ENCODE measurements around the gene RECK.

The RECK gene

GRCh38 chr9:36101916-36102741 is 65.4 kb downstream of the RECK start:
- Histone ChIP-seq H3K9me3 (ENCODE audit: control insufficient read depth, low read depth, low read length) (no peaks in the 10 kb centered on the region), H3K4me3 (ENCODE audit: low read length) (no peak overlapping the region), H3K36me3 (ENCODE audit: control insufficient read depth, low read depth, low read length) (no peaks in the 10 kb centered on the region), H3K4me1 (ENCODE audit: control insufficient read depth, low read depth, low read length) (peaks cover 7% of the 10 kb centered on the region), H3K27ac (ENCODE audit: low read length) (no peak overlapping the region), H3K9ac (ENCODE audit: low read length) (no peak overlapping the region), H3K27me3 (ENCODE audit: control insufficient read depth, insufficient read depth, low read length) (no peaks in the 10 kb centered on the region)

GRCh38 chr9:36102742-36103495 is 66.2 kb downstream of the RECK start:
- Histone ChIP-seq H3K4me3 (ENCODE audit: low read length) (no peak overlapping the region), H3K9me3 (ENCODE audit: control insufficient read depth, low read depth, low read length) (no peaks in the 10 kb centered on the region), H3K36me3 (ENCODE audit: control insufficient read depth, low read depth, low read length) (no peaks in the 10 kb centered on the region), H3K9ac (ENCODE audit: low read length) (no peak overlapping the region), H3K4me1 (ENCODE audit: control insufficient read depth, low read depth, low read length) (peaks cover 7% of the 10 kb centered on the region), H3K27me3 (ENCODE audit: control insufficient read depth, insufficient read depth, low read length) (no peaks in the 10 kb centered on the region), H3K27ac (ENCODE audit: low read length) (no peak overlapping the region)

- Histone ChIP-seq H3K9me3 (ENCODE audit: control insufficient read depth, low read depth, low read length) (no peaks in the 10 kb centered on the region), H3K27me3 (ENCODE audit: control insufficient read depth, insufficient read depth, low read length) (no peaks in the 10 kb centered on the region), H3K36me3 (ENCODE audit: control insufficient read depth, low read depth, low read length) (peaks cover 3% of the 10 kb centered on the region), H3K4me3 (ENCODE audit: low read length) (no peak overlapping the region), H3K4me1 (ENCODE audit: control insufficient read depth, low read depth, low read length) (no peaks in the 10 kb centered on the region), H3K9ac (ENCODE audit: low read length) (no peak overlapping the region), H3K27ac (ENCODE audit: low read length) (no peak overlapping the region)
Measured at GRCh38 chr9:36109071-36109470, 72.4 kb downstream of the RECK start.

GRCh38 chr9:36110434-36110833 is 73.7 kb downstream of the RECK start:
- no peak overlapping the region for H3K4me3 ChIP-seq (ENCODE audit: low read length)
- peaks cover 3% of the 10 kb centered on the region for H3K36me3 ChIP-seq (ENCODE audit: control insufficient read depth, low read depth, low read length)
- no peak overlapping the region for H3K9ac ChIP-seq (ENCODE audit: low read length)
- no peaks in the 10 kb centered on the region for H3K4me1 ChIP-seq (ENCODE audit: control insufficient read depth, low read depth, low read length)
- no peaks in the 10 kb centered on the region for H3K9me3 ChIP-seq (ENCODE audit: control insufficient read depth, low read depth, low read length)
- H3K27me3 ChIP-seq (ENCODE audit: control insufficient read depth, insufficient read depth, low read length): no peaks in the 10 kb centered on the region
- no peak overlapping the region for H3K27ac ChIP-seq (ENCODE audit: low read length)

GRCh38 chr9:36112516-36112915 is 75.8 kb downstream of the RECK start:
- Histone ChIP-seq H3K27me3 (ENCODE audit: control insufficient read depth, insufficient read depth, low read length) (no peaks in the 10 kb centered on the region), H3K4me3 (ENCODE audit: low read length) (no peak overlapping the region), H3K9me3 (ENCODE audit: control insufficient read depth, low read depth, low read length) (no peaks in the 10 kb centered on the region), H3K4me1 (ENCODE audit: control insufficient read depth, low read depth, low read length) (no peaks in the 10 kb centered on the region), H3K27ac (ENCODE audit: low read length) (no peak overlapping the region), H3K36me3 (ENCODE audit: control insufficient read depth, low read depth, low read length) (peaks cover 3% of the 10 kb centered on the region), H3K9ac (ENCODE audit: low read length) (no peak overlapping the region)

- Histone ChIP-seq H3K36me3 (ENCODE audit: control insufficient read depth, low read depth, low read length) (peaks cover 3% of the 10 kb centered on the region), H3K4me3 (ENCODE audit: low read length) (no peak overlapping the region), H3K4me1 (ENCODE audit: control insufficient read depth, low read depth, low read length) (no peaks in the 10 kb centered on the region), H3K9me3 (ENCODE audit: control insufficient read depth, low read depth, low read length) (no peaks in the 10 kb centered on the region), H3K9ac (ENCODE audit: low read length) (no peak overlapping the region), H3K27ac (ENCODE audit: low read length) (no peak overlapping the region), H3K27me3 (ENCODE audit: control insufficient read depth, insufficient read depth, low read length) (no peaks in the 10 kb centered on the region)
Measured at GRCh38 chr9:36113999-36114398, 77.3 kb downstream of the RECK start.

GRCh38 chr9:36116593-36116992 is 79.9 kb downstream of the RECK start:
- H3K27me3 ChIP-seq (ENCODE audit: control insufficient read depth, insufficient read depth, low read length): no peaks in the 10 kb centered on the region
- no peaks in the 10 kb centered on the region for H3K4me1 ChIP-seq (ENCODE audit: control insufficient read depth, low read depth, low read length)
- H3K9me3 ChIP-seq (ENCODE audit: control insufficient read depth, low read depth, low read length): no peaks in the 10 kb centered on the region
- H3K36me3 ChIP-seq (ENCODE audit: control insufficient read depth, low read depth, low read length): peaks cover 3% of the 10 kb centered on the region
- no peak overlapping the region for H3K9ac ChIP-seq (ENCODE audit: low read length)
- H3K4me3 ChIP-seq (ENCODE audit: low read length): no peak overlapping the region
- H3K27ac ChIP-seq (ENCODE audit: low read length): no peak overlapping the region

GRCh38 chr9:36118201-36118600 is 81.5 kb downstream of the RECK start:
- Histone ChIP-seq H3K4me1 (ENCODE audit: control insufficient read depth, low read depth, low read length) (no peaks in the 10 kb centered on the region), H3K4me3 (ENCODE audit: low read length) (no peak overlapping the region), H3K36me3 (ENCODE audit: control insufficient read depth, low read depth, low read length) (peaks cover 3% of the 10 kb centered on the region), H3K27me3 (ENCODE audit: control insufficient read depth, insufficient read depth, low read length) (no peaks in the 10 kb centered on the region), H3K27ac (ENCODE audit: low read length) (no peak overlapping the region), H3K9ac (ENCODE audit: low read length) (no peak overlapping the region), H3K9me3 (ENCODE audit: control insufficient read depth, low read depth, low read length) (no peaks in the 10 kb centered on the region)

GRCh38 chr9:36118706-36119105 is 82.0 kb downstream of the RECK start:
- Histone ChIP-seq H3K36me3 (ENCODE audit: control insufficient read depth, low read depth, low read length) (peaks cover 3% of the 10 kb centered on the region), H3K4me3 (ENCODE audit: low read length) (no peak overlapping the region), H3K9ac (ENCODE audit: low read length) (no peak overlapping the region), H3K27ac (ENCODE audit: low read length) (no peak overlapping the region), H3K27me3 (ENCODE audit: control insufficient read depth, insufficient read depth, low read length) (no peaks in the 10 kb centered on the region), H3K4me1 (ENCODE audit: control insufficient read depth, low read depth, low read length) (no peaks in the 10 kb centered on the region), H3K9me3 (ENCODE audit: control insufficient read depth, low read depth, low read length) (no peaks in the 10 kb centered on the region)

GRCh38 chr9:36119476-36119875 is 82.8 kb downstream of the RECK start:
- H3K36me3 ChIP-seq (ENCODE audit: control insufficient read depth, low read depth, low read length): peaks cover 3% of the 10 kb centered on the region
- no peak overlapping the region for H3K4me3 ChIP-seq (ENCODE audit: low read length)

GRCh38 chr9:36120705-36121104 is 84.0 kb downstream of the RECK start:
- H3K9ac ChIP-seq (ENCODE audit: low read length): no peak overlapping the region
- no peaks in the 10 kb centered on the region for H3K4me1 ChIP-seq (ENCODE audit: control insufficient read depth, low read depth, low read length)
- no peak overlapping the region for H3K27ac ChIP-seq (ENCODE audit: low read length)
- H3K27me3 ChIP-seq (ENCODE audit: control insufficient read depth, insufficient read depth, low read length): no peaks in the 10 kb centered on the region
- H3K36me3 ChIP-seq (ENCODE audit: control insufficient read depth, low read depth, low read length): peaks cover 3% of the 10 kb centered on the region
- no peaks in the 10 kb centered on the region for H3K9me3 ChIP-seq (ENCODE audit: control insufficient read depth, low read depth, low read length)
- no peak overlapping the region for H3K4me3 ChIP-seq (ENCODE audit: low read length)

More at GRCh38 chr9:36119476-36119875, 82.8 kb downstream of the RECK start:
- no peaks in the 10 kb centered on the region for H3K4me1 ChIP-seq (ENCODE audit: control insufficient read depth, low read depth, low read length)
- no peak overlapping the region for H3K9ac ChIP-seq (ENCODE audit: low read length)
- H3K27ac ChIP-seq (ENCODE audit: low read length): no peak overlapping the region
- H3K27me3 ChIP-seq (ENCODE audit: control insufficient read depth, insufficient read depth, low read length): no peaks in the 10 kb centered on the region
- no peaks in the 10 kb centered on the region for H3K9me3 ChIP-seq (ENCODE audit: control insufficient read depth, low read depth, low read length)
